Breast epithelium (tissue), 3 donors: ENCODE results near the gene PLCB4.

Source experiments
- POLR2A ChIP-seq: fragments of 450-650 bp; IDR thresholded peaks from one replicate; pipeline ENCODE4 v1.6.1; 2016; ENCODE audit warnings: antibody characterized with exemption, mild to moderate bottlenecking, moderate library complexity
- POLR2AphosphoS5 ChIP-seq, 3 donors: sonication (generic); formaldehyde crosslinking; IDR thresholded peaks; one replicate each; pipeline ENCODE4 v1.6.1; 2017; ENCODE audit warnings: antibody characterized with exemption in 3 of 3

DNA sequence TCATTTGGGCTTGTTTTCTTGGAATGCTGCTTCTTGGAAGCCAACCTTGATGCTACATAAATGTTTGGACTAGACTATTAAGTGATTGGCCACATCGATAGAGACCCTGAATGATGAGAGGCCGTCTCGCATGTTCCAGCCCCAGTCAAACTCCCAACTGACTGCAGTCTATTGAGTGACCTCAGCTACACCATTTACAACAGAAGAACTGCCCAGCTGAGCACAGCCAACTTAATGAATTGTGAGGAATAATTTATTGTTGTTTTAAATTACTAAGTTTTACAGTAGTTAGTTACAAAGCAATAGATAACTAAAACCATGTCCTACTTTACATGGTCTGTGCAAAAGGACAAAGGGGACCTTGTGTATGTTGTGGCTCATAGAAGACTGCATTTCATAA is 63.0 kb downstream of the PLCB4 start:
- TF ChIP-seq POLR2AphosphoS5 (IDR thresholded peaks at IDR 0.05): no peak
- TF ChIP-seq POLR2A: no peak
